GM18873 (cell line): ENCODE results near the gene SLC19A1.

Source experiments
- ATAC-seq: cut with Tn5 transposase; IDR thresholded peaks from one replicate; pipeline ENCODE4 v1.9.1; 2021; ENCODE audit warnings: mild to moderate bottlenecking, moderate library complexity, moderate number of reproducible peaks; ENCODE audit not compliant: unreplicated experiment, low FRiP score

SLC19A1 gene

GRCh38 chr21:45522986-45523385, 19.3 kb downstream of the SLC19A1 start:
- ATAC-seq: no peak

DNA sequence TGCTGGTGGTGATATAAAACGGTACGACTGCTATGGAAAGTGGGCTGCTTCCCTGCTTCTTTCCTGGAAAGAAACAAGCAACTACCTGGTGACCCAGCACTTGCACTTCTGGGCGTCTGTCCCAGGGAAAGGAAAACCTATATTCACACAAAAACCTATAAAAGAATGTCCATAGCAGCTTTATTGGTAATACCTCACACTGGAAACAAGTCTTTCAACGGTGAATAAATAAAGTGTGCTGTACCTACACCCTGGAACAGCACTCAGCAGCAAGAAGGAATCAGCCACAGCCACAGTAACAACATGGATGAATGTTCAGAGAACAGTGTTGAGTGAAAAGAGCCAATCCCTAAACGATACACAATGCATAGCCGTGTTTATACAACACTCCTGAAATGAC, 19.9 kb downstream of the SLC19A1 start:
- ATAC-seq: no peak

DNA sequence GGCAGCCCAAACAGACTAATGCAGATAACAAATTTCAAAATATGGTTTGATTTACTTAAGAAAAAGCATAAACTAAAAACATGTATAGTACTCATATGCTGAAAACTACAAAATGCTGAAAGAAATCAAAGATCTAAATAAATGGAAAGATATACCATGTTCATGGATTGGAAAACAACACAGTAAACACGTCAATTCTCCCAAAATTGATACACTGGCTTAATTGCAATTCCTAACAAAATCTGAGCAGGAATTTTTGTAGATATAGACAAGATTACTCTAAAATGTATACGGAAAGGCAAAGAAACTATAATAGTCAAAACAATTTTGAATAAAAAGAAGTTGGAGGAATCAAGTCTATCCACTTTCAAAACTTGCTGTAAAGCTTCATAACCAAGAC, 21.0 kb downstream of the SLC19A1 start:
- ATAC-seq: no peak

DNA sequence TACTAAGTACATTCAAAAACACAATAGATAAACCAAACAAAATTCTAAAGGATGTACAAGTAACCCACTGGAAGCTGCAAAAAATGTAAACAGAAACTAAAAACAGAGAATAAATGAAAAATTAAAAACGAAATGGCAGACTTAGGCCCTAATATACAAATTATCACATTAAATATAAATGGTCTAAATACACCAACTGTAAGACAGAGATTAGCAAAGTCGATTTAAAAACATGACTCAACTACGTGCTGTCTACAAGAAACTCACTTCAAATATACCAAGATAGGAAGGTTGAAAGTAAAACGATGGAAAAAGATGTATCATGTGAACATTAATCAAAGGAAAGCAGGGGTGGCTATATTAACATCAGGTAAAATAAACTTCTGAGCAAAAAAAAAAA, 23.1 kb downstream of the SLC19A1 start:
- no peak for ATAC-seq

DNA sequence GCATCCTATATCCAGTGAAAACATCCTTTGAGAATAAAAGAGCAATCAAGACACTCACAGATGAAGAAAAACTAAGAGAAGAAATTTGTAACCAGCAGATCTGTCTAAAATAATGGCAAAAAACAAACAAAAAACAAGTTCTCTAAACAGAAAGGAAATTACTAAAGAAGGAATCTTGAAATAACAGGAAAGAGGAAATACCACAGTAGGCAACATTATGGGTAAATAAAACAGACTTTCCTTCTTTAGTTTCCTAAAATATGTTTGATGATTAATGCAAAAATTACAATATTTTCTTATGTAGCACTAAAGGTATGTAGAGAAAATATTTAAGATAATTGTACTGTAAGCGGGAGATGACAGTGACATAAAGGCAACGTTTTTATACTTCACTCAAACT, 23.5 kb downstream of the SLC19A1 start:
- no peak for ATAC-seq

DNA sequence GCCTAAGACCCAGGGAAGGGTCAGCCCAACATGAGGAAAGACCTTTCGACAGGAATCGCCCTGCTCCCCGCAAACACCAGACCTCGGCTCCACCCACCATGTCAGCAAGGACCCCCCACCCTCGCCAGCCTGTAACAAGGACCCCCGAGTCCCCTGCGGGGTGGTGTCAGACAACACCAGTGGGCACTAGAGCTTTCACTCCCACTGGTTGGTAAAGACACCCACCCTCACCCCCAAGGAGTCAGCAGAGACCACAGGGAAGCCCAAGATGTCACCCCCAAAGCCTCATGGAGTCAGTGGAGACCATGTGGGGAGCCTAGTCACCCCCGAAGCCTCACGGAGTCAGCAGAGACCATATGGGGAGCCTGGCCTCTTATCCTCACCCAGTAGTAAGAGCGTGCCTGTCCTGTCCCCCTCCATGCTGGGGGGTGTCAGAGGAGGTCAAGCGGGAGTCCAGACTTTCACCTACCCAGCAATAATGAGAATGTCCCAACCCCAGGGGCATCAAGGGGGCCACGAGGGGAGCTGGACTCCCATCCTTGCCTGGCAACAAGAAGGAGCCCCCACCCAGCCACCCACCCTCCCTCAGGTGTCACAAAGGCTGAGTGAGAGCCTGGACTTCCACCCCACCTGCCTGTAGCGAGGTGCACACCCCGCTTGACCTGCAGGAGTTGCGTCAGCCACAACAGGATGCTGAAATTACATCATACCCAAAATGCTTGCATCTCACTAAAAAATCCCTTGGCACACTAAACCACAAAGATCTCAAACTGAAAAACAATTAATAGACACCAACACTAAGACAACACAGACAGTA, 24.8 kb downstream of the SLC19A1 start:
- ATAC-seq: no peak

DNA sequence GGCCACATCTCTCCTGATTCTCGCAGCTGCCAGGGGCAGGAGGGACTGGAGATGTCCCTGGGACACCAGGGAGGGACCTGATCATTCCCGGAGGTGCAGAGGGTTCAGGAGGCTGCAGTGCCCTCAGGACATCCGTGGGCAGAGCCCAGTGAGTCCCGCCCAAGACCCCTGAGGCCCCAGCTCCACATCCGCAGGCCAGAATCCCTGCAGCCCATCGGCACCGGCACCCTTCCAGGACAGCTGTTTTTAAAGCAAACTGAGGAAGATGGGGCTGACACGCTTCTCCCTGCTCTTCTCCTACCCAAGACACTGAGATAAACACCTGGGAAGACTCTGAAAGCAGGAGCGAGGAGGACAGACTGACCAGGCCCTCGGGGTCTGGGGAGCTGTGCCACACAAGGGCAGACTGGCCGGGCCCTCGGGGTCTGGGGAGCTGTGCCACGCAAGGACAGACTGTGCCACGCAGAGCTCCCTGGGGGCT, 25.5 kb downstream of the SLC19A1 start:
- ATAC-seq: no peak

GRCh38 chr21:45516071-45516670, 26.1 kb downstream of the SLC19A1 start:
- ATAC-seq: no peak

GRCh38 chr21:45515241-45516061, 26.8 kb downstream of the SLC19A1 start:
- ATAC-seq: no peak

GRCh38 chr21:45514311-45515021, 27.8 kb downstream of the SLC19A1 start:
- no peak for ATAC-seq

DNA sequence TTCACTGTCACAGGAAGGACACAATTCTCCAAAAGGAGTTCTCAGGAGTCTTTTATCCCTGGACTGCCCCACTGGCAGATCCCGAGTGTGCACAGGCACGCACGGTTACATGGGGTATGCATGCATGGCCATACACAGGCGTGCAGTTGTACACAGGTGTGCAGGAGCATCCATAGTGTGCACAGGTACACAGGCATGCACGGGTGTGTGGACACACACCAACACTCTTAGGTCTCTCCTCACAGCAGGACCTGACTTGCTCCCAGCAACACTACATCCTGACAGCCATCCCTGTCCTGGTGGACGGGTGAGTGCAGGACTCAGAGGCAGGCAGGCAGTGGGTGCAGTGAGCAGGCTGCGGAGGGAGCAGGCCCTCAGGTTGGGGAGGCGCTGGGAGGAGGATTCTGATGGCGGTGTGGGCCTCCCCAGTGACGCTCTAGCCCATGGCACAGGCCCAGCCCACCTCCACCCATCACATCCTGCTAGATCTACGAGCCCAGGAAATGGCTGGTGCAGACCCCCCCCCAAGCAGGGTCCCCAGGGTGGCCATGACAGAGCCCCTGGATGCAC, 28.4 kb downstream of the SLC19A1 start:
- ATAC-seq: no peak

DNA sequence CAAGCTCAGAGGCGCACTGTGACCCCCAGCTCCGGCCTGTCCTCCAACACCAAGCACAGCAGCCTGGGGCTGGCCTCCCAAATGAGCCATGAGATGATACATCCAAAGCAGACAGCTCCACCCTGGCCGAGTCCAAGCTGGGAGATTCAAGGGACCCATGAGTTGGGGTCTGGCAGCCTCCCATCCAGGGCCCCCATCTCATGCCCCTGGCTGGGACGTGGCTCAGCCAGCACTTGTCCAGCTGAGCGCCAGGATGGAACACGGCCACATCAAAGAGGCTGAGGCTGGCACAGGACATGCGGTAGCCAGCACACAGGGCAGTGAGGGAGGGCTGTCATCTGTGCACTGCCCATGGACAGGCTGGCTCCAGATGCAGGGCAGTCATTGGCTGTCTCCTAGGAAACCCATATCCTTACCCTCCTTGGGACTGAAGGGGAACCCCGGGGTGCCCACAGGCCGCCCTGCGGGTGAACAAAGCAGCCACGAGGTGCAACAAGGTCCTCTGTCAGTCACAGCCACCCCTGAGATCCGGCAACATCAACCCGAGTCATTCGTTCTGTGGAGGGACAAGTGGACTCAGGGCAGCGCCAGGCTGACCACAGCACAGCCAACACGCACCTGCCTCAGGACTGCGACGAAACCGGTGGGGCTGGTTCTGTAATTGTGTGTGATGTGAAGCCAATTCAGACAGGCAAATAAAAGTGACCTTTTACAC, 29.1 kb downstream of the SLC19A1 start:
- no peak for ATAC-seq

DNA sequence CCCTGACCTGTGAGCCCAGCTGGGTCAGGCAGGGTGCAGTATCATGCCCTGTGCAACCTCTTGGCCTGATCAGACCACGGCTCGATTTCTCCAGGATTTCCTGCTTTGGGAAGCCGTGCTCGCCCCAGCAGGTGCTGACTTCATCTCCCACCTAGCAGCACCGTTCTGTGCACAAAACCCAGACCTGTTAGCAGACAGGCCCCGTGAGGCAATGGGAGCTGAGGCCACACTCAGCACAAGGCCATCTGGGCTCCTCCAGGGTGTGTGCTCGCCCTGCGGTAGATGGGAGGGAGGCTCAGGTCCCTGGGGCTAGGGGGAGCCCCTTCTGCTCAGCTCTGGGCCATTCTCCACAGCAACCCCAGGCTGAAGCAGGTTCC, 29.6 kb downstream of the SLC19A1 start:
- no peak for ATAC-seq

- no peak for ATAC-seq
These were observed 30.4 kb downstream of the SLC19A1 start for GRCh38 chr21:45511661-45512431.

- no peak for ATAC-seq
These were observed 31.2 kb downstream of the SLC19A1 start for GRCh38 chr21:45511007-45511406.

DNA sequence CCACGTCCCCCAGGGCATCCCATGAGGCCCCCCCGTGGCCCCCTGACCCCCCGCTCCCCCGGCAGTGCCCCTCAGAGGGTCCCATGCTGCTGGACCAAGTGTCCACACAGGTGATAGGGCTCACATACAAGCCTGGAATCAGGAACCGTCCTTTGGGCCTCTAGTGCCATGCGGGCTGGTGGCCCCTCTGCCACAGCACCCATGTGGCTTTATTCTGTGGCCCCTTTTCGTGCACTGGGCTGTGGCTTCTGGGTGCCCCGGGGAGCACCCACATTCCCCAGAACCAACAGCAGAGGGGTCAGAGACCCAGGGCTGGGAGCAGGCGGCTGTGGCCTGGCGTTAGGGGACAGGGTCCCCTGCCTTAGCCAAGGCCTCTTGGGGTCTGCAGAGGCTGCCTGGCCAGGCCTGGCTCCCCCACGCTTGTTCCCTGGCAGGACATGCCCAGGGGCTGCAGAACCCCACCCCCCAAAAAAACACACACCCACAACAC, 31.7 kb downstream of the SLC19A1 start:
- ATAC-seq: no peak

DNA sequence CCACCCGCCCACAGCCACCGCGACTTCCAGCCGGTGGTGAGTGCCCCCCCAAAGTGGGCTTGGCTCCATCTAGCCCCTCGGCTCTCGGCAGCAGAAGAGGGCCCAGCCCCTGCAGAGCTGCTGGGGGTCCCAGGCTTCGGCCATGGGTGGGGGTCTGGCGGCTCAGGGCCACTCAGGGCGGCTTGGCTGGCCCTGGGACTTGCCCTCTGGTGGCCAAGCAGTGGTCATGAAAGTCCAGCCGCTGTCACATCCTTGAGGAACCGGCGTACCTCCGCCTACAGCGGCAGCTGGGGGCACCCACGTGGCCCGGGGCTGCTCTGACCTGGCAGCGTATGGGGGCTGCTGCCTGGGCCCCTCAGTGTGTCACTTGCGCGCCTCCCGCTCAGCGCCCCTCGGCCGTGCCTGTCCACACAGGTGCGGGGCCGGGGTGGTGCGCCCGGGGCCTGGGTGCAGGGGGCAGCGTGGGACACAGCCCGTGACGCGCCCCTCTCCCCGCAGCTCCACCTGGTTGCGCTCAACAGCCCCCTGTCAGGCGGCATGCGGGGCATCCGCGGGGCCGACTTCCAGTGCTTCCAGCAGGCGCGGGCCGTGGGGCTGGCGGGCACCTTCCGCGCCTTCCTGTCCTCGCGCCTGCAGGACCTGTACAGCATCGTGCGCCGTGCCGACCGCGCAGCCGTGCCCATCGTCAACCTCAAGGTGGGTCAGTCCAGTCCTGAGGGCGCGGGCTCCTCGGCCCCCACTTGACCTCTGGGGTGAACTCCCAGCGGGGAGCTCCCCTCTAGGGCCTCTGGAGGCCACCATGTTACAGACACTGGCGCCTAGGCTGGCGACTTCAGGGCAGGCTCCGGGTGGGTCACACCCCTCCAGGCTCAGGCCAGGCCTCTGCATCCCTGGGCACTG, 32.4 kb downstream of the SLC19A1 start:
- no peak for ATAC-seq
